ENCODE results near the gene RNF222. TPM values are rescaled to one million over a fixed set of nuclear protein-coding genes. Genes with fewer than 3 reads are reported as not detected.
A peak's percentile ranks its signal among the peaks of the same experiment; 100 is the strongest.
"Not testable (repeated sequence)": the region's sequence is repeated elsewhere in the genome, so short reads cannot be mapped to it uniquely, and the experiment has no call there.

The RNF222 gene
- total RNA-seq, 1 donor from 2014 or later, result not detected

DNA sequence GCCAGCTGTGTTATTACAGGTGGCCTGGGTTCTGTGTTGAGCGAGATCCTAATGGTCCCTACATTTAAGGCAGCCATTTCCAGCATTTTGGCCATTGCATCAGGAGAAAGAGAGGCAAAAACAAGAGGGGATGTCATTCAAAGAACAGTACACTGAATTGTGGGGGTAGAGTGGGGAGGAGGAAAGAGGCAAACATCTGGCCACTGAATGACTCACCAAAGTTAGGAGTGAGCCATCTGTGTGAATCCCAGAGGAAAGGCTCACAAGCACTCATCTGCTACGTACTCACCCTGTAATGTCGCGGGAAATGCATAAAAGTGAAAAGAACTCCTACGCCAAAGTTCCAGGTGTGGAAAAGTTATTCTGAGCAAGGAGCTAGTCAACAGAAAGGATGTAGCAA lies 37.9 kb downstream of the RNF222 start:
- H3K36me3 Mint-ChIP-seq (ENCODE audit: unreplicated experiment), result peaks cover 2% of the 10 kb centered on the region
- peak overlapping the region; percentile 36 for H3K4me3 Mint-ChIP-seq (ENCODE audit: unreplicated experiment)
- no peak for DNase-seq (ENCODE audit: extremely low spot score, unreplicated experiment)
- peaks cover 3% of the 10 kb centered on the region for H3K9me3 Mint-ChIP-seq (ENCODE audit: unreplicated experiment)
- peaks cover 21% of the 10 kb centered on the region for H3K4me1 Mint-ChIP-seq (ENCODE audit: unreplicated experiment)
- TF ChIP-seq, protein P1, sequence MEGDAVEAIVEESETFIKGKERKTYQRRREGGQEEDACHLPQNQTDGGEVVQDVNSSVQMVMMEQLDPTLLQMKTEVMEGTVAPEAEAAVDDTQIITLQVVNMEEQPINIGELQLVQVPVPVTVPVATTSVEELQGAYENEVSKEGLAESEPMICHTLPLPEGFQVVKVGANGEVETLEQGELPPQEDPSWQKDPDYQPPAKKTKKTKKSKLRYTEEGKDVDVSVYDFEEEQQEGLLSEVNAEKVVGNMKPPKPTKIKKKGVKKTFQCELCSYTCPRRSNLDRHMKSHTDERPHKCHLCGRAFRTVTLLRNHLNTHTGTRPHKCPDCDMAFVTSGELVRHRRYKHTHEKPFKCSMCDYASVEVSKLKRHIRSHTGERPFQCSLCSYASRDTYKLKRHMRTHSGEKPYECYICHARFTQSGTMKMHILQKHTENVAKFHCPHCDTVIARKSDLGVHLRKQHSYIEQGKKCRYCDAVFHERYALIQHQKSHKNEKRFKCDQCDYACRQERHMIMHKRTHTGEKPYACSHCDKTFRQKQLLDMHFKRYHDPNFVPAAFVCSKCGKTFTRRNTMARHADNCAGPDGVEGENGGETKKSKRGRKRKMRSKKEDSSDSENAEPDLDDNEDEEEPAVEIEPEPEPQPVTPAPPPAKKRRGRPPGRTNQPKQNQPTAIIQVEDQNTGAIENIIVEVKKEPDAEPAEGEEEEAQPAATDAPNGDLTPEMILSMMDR (IDR thresholded peaks at IDR 0.05), result no peak
- peak overlapping the region; percentile 84 for H3K27ac Mint-ChIP-seq (ENCODE audit: unreplicated experiment)
- H3K27me3 Mint-ChIP-seq (ENCODE audit: unreplicated experiment), result no peaks in the 10 kb centered on the region

DNA sequence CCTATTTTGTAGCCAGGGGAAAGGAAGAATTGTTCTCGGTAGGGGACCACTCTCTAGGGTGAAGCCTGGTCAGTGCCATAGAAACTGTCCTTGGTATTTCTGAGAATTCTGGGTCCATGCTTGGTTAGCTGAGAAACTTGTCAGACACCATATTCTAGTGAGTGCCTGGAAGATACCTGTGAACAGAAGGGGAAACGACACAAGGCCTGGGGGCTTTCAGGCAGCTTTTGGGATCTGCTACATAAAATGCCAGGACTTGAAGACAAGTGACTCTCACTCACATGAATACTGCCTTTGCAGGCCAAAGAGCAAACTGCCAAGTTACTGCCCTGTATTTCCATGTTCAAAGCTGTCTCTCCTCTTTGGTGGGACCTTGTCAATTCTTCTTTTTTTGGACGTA lies 39.7 kb downstream of the RNF222 start:
- Mint-ChIP-seq H3K9me3 (ENCODE audit: unreplicated experiment) (peaks cover 3% of the 10 kb centered on the region), H3K4me1 (ENCODE audit: unreplicated experiment) (peaks cover 21% of the 10 kb centered on the region), H3K4me3 (ENCODE audit: unreplicated experiment) (no peak overlapping the region), H3K36me3 (ENCODE audit: unreplicated experiment) (no peaks in the 10 kb centered on the region), H3K27me3 (ENCODE audit: unreplicated experiment) (no peaks in the 10 kb centered on the region), H3K27ac (ENCODE audit: unreplicated experiment) (no peak overlapping the region)
- DNase-seq (ENCODE audit: extremely low spot score, unreplicated experiment), result no peak
- TF ChIP-seq, protein P1 (IDR thresholded peaks at IDR 0.05), result no peak

DNA sequence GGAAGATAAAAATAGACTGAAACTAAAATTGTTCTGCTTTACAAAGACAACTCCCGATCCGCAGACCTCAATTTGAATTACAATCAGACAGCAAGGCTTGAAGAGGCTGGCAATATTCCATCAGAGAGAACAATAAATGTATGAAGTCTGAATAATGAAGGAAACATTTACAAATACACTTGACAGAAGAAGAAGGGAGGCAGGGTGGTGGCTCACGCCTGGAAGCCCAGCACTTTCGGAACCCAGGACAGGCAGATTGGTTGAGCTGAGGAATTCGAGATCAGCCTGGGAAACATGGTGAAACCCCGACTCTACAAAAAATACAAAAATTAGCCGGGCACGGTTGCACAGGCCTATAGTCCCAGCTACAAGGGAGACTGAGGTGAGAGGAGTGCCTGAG lies 43.4 kb downstream of the RNF222 start:
- H3K9me3 Mint-ChIP-seq (ENCODE audit: unreplicated experiment), result peaks cover 3% of the 10 kb centered on the region
- H3K4me3 Mint-ChIP-seq (ENCODE audit: unreplicated experiment), result no peak overlapping the region
- no peak overlapping the region for H3K27ac Mint-ChIP-seq (ENCODE audit: unreplicated experiment)
- TF ChIP-seq, protein P1 (IDR thresholded peaks at IDR 0.05), result no peak
- no peaks in the 10 kb centered on the region for H3K4me1 Mint-ChIP-seq (ENCODE audit: unreplicated experiment)
- no peaks in the 10 kb centered on the region for H3K36me3 Mint-ChIP-seq (ENCODE audit: unreplicated experiment)
- no peak for DNase-seq (ENCODE audit: extremely low spot score, unreplicated experiment)
- peaks cover 3% of the 10 kb centered on the region for H3K27me3 Mint-ChIP-seq (ENCODE audit: unreplicated experiment)

DNA sequence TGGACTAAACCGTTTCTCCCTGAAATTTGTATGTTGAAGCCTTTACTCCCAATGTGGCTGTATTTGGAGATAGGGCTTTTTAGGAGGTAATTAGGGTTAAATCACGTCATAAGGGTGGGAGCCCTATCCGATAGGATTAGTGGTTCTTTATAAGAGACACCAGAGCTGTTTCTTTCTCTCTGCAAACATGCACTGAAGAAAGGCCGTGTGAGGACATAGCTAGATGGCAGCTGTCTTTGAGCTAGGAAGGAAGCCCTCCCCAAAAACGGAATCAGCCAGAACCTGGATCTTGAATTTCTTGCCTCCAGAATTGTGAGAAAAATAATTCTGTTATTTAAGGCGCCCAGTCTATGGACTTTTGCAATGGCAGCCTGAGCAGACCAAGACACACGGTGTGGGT lies 43.9 kb downstream of the RNF222 start:
- Mint-ChIP-seq H3K4me3 (ENCODE audit: unreplicated experiment) (no peak overlapping the region), H3K36me3 (ENCODE audit: unreplicated experiment) (no peaks in the 10 kb centered on the region), H3K27ac (ENCODE audit: unreplicated experiment) (no peak overlapping the region), H3K9me3 (ENCODE audit: unreplicated experiment) (peaks cover 3% of the 10 kb centered on the region), H3K4me1 (ENCODE audit: unreplicated experiment) (no peaks in the 10 kb centered on the region), H3K27me3 (ENCODE audit: unreplicated experiment) (peaks cover 3% of the 10 kb centered on the region)
- DNase-seq (ENCODE audit: extremely low spot score, unreplicated experiment), result no peak
- TF ChIP-seq, protein P1 (IDR thresholded peaks at IDR 0.05), result no peak

DNA sequence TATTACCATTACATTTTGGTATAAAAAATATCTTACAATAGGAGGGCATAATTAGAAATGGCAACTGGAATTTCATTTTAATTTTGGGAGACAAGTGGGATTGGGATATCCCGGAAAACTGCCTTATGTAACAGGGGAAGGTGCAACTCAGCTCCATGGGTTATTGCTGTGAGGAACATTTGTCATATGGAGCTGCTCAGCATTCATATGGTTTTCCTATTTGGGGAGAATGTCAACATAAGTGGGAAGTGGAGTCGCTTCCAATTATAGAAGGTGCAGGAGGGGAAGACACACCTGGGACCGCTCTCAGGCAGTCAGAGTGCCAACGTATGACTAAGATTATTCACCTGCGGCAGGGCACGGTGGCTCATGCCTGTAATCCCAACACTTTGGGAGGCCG lies 47.3 kb downstream of the RNF222 start:
- Mint-ChIP-seq H3K27me3 (ENCODE audit: unreplicated experiment) (peaks cover 16% of the 10 kb centered on the region), H3K4me1 (ENCODE audit: unreplicated experiment) (no peaks in the 10 kb centered on the region), H3K9me3 (ENCODE audit: unreplicated experiment) (no peaks in the 10 kb centered on the region), H3K36me3 (ENCODE audit: unreplicated experiment) (no peaks in the 10 kb centered on the region), H3K4me3 (ENCODE audit: unreplicated experiment) (no peak overlapping the region), H3K27ac (ENCODE audit: unreplicated experiment) (no peak overlapping the region)
- TF ChIP-seq, protein P1 (IDR thresholded peaks at IDR 0.05), result no peak
- DNase-seq (ENCODE audit: extremely low spot score, unreplicated experiment), result no peak

DNA sequence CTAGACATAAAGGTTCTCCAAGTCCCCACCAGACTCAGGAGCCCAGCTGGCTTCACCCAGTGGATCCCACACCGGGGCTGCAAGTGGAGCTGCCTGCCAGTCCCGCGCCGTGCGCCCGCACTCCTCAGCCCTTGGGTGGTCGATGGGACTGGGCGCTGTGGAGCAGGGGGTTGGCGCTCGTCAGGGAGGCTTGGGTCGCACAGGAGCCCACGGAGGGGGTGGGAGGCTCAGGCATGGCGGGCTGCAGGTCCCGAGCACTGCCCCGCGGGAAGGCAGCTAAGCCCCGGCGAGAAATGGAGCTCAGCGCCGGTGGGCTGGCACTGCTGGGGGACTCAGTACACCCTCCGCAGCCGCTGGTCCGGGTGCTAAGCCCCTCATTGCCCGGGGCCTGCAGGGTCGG lies 50.6 kb downstream of the RNF222 start:
- not testable (repeated sequence) for H3K27ac Mint-ChIP-seq (ENCODE audit: unreplicated experiment); H3K4me1 Mint-ChIP-seq (ENCODE audit: unreplicated experiment); H3K4me3 Mint-ChIP-seq (ENCODE audit: unreplicated experiment); H3K36me3 Mint-ChIP-seq (ENCODE audit: unreplicated experiment); DNase-seq (ENCODE audit: extremely low spot score, unreplicated experiment); H3K9me3 Mint-ChIP-seq (ENCODE audit: unreplicated experiment)
- H3K27me3 Mint-ChIP-seq (ENCODE audit: unreplicated experiment), result peaks cover 23% of the 10 kb centered on the region
